K562 (cell line): ENCODE results near the gene TYW3. TPM values are rescaled to one million over a fixed set of nuclear protein-coding genes. Genes with fewer than 3 reads are reported as not detected.

Experiments
- AFF4 ChIP-seq: sonication (generic); formaldehyde crosslinking; IDR thresholded peaks from 2 replicates; pipeline ENCODE4 v1.8.0; 2023; ENCODE audit warnings: mild to moderate bottlenecking, missing genetic modification reagents
- ATF3 ChIP-seq, 2 experiments: fragments of 450-650 bp in 1 of 2; sonication (generic) in 1 of 2; formaldehyde crosslinking in 1 of 2; IDR thresholded peaks in 1 of 2; conservative IDR thresholded peaks in 1 of 2; 2 replicates each; pipeline versions ENCODE4 v1.6.1 to v1.8.1; 2016 to 2023; ENCODE audit warnings: mild to moderate bottlenecking in 2 of 2, moderate library complexity in 2 of 2, inconsistent platforms in 1 of 2, missing genetic modification reagents in 1 of 2
- ATF4 ChIP-seq: fragments of 450-650 bp; formaldehyde crosslinking; IDR thresholded peaks from 2 replicates; pipeline ENCODE4 v1.4.0; 2022; ENCODE audit warnings: mild to moderate bottlenecking, moderate library complexity
- EP300 ChIP-seq: IDR thresholded peaks from 2 replicates; pipeline ENCODE4 v1.6.1; 2012; ENCODE audit warnings: low read length, improper control_type of control experiment
- HIVEP1 ChIP-seq: fragments of 250-450 bp; sonication (Bioruptor Pico); IDR thresholded peaks from 2 replicates; pipeline ENCODE4 v1.4.0; 2020; ENCODE audit warnings: mild to moderate bottlenecking
- KLF1 ChIP-seq: fragments of 450-650 bp; IDR thresholded peaks from 2 replicates; pipeline ENCODE4 v1.6.1; 2016; ENCODE audit warnings: missing genetic modification characterization, missing compliant biosample characterization
- MTA1 ChIP-seq: fragments of 450-650 bp; IDR thresholded peaks from 2 replicates; pipeline ENCODE4 v1.6.1; 2017; ENCODE audit warnings: borderline replicate concordance
- POU5F1 ChIP-seq: fragments of 150-350 bp; IDR thresholded peaks from 2 replicates; pipeline ENCODE4 v1.6.1; 2014; ENCODE audit warnings: borderline replicate concordance, low read length, low read depth, mild to moderate bottlenecking; ENCODE audit not compliant: partially characterized antibody
- RFX1 ChIP-seq: fragments of 450-650 bp; IDR thresholded peaks from 2 replicates; pipeline ENCODE4 v1.6.1; 2016; ENCODE audit warnings: mild to moderate bottlenecking, moderate library complexity
- RFX5 ChIP-seq: IDR thresholded peaks from 2 replicates; pipeline ENCODE4 v1.6.1; 2011; ENCODE audit warnings: low read depth, mild to moderate bottlenecking, improper control_type of control experiment, low read length
- SOX6 ChIP-seq: fragments of 450-650 bp; IDR thresholded peaks from 2 replicates; pipeline ENCODE4 v1.6.1; 2014; ENCODE audit warnings: mild to moderate bottlenecking
- TAF15 ChIP-seq: fragments of 200-400 bp; formaldehyde crosslinking; IDR thresholded peaks from 2 replicates; pipeline ENCODE4 v1.6.1; 2017; ENCODE audit warnings: mild to moderate bottlenecking, low read depth, low read length, moderate library complexity
- ZBTB49 ChIP-seq: sonication (generic); formaldehyde crosslinking; IDR thresholded peaks from 2 replicates; pipeline ENCODE4 v1.8.0; 2022; ENCODE audit warnings: missing genetic modification reagents, mild to moderate bottlenecking, borderline replicate concordance
- ZBTB9 ChIP-seq: fragments of 450-650 bp; formaldehyde crosslinking; IDR thresholded peaks from 2 replicates; pipeline ENCODE4 v1.4.0; 2020; ENCODE audit warnings: mild to moderate bottlenecking, moderate library complexity
- ZFP91 ChIP-seq: sonication (generic); formaldehyde crosslinking; IDR thresholded peaks from 2 replicates; pipeline ENCODE4 v1.8.0; 2022; ENCODE audit warnings: mild to moderate bottlenecking, missing genetic modification reagents
- ZNF232 ChIP-seq: sonication (generic); formaldehyde crosslinking; IDR thresholded peaks from 2 replicates; pipeline ENCODE4 v1.8.0; 2022; ENCODE audit warnings: mild to moderate bottlenecking, missing genetic modification reagents
- polyA plus RNA-seq, 8 experiments: library from polyadenylated mRNA; depleted of rRNA in 4 of 8; stranded (reverse) in 5 of 8; unstranded in 3 of 8; fragments of >200 nt; fragmentation: Nextera tagmentation in 2 of 8; fragmentation: Illumina TruSeq in 1 of 8; extraction: Ambion mirVana in 2 of 8; extraction: Trizol in 1 of 8; gene quantifications; 2 replicates each; pipeline versions ENCODE4 v1.2.1 to v1.2.3, GENCODE V29; 2011 to 2014; ENCODE audit warnings: inconsistent platforms in 1 of 8, missing spikeins in 1 of 8
- total RNA-seq, 7 experiments: library from RNA; depleted of rRNA in 6 of 7; stranded (reverse); fragments of >200 nt in 6 of 7; fragmentation: Illumina TruSeq in 2 of 7; extraction: Trizol in 2 of 7; gene quantifications; 2 replicates each; pipeline versions ENCODE4 v1.2.1 to v1.2.3, GENCODE V29; 2011 to 2021; ENCODE audit warnings: low replicate concordance in 1 of 7

Gene TYW3
- total and polyA plus RNA-seq, 9 of the 15 experiments (the other 6 are each of a cell fraction or from before 2014, with no cell fraction given): 22.0 to 54.0 (median 41.1) TPM

- TF ChIP-seq AFF4: no peak
- no peak for TF ChIP-seq HIVEP1 (CRISPR knock-in tag)
- no peak for TF ChIP-seq TAF15
- no peak for TF ChIP-seq POU5F1
- TF ChIP-seq ZBTB49 (CRISPR knock-in tag): no peak
- no peak for TF ChIP-seq KLF1 (tag)
- TF ChIP-seq ZFP91 (CRISPR knock-in tag): no peak
- peak; percentile 52 for TF ChIP-seq EP300
- peak; percentile 65; the same call in 1 of the 2 replicates for TF ChIP-seq SOX6
- no peak for TF ChIP-seq ZNF232 (CRISPR knock-in tag)
- no peak for TF ChIP-seq ATF4
- TF ChIP-seq RFX5: no peak
- TF ChIP-seq ATF3 (IDR thresholded peaks at IDR 0.05): peak; percentile 90
- TF ChIP-seq ATF3 (CRISPR knock-in tag; conservative IDR thresholded peaks at IDR 0.05): no peak
- TF ChIP-seq RFX1: no peak
- TF ChIP-seq MTA1: peak; percentile 49; the same call in 1 of the 2 replicates
- TF ChIP-seq ZBTB9: no peak
These were observed 3.0 kb upstream of the TYW3 start (continued) for GRCh38 chr1:74729741-74730478.
